Measurements from ENCODE around the gene RCBTB1. TPM values are rescaled to one million over a fixed set of nuclear protein-coding genes. Genes with fewer than 3 reads are reported as not detected.

RCBTB1 gene
- total and polyA plus RNA-seq, 7 experiments from 2014 or later, result 8.1 to 22.2 (median 19.9) TPM

DNA sequence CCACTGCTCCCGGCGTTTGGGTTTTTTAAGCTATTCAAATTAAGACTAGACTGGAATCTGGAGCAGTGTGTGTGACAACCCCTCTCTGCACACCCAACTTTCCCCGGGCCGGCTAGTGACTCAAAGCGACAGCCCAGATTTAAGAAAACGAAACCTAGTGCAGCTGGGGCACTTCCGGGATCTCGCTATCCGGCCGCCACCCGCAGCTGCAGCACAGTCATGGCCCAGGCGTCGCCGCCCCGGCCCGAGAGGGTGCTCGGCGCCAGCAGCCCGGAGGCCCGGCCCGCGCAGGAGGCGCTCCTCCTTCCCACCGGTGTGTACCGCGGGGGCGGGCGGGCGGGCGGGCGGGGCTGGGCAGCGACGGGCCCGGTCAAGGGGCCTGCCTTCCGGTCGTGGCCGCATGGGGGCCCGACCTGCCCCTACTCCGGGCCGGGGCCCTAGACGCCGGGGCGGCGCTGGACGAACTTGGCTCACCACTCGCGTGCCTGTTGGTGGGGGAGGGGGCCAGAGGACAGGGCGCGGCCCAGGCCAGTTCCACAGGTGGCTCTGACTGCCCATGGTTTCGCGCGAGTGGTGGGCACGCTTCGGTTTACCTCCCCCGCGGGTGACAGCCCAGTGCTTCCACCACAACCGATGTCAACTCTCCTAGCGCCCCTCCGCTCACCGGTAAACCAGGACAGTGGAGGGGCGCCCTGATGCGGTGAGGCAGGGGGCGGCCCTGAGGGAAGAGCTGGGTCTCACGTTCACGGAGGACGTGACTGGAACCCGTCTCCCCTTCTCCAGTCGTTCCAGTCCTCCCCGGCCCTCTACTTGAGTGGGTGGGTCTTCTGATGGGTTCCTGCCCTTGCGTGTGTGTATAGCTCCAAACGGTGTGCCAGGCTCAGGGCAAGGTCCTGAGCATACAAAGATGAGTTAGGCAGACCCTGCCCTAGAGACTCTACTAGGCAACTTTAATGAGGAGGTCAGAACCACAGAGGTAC lies 89.3 kb downstream of the RCBTB1 start, which contains the start of gene PHF11:
TSS of gene PHF11 (plus strand) at position 171 of the 980 bp plus-strand sequence. CDS start at position 220, 49 bp downstream.
- POLR2A ChIA-PET, result interaction anchor here (0.6 to 3.9 kb wide), 17 partner anchors 10 to 296 kb away, joined by 3 to 85 read pairs (median 5); partner anchors contain the start of genes CAB39L, KPNA3, RCBTB1 and SETDB2
- Mint-ChIP-seq H3K27ac (peak within 1 kb of the TSS; percentile 81 to 100 (median 99)), H3K36me3 (peaks cover 3 to 42% (median 11%) of the 10 kb centered on the region in 5 donors), H3K27me3 (no peaks in the 10 kb centered on the region), H3K9me3 (no peaks in the 10 kb centered on the region), H3K4me3 (peak within 1 kb of the TSS; percentile 91 to 99 (median 97)), H3K4me1 (peaks cover 34 to 59% (median 53%) of the 10 kb centered on the region in 7 donors)
- no peaks in the 10 kb centered on the region for H3K27me3 ChIP-seq (ENCODE audit: control insufficient read depth in 2 of 2, insufficient read depth in 2 of 2, low read length in 2 of 2)
- CTCF ChIA-PET, result interaction anchor here (0.5 to 1.3 kb wide), 3 partner anchors 9 to 111 kb away, joined by 3 read pairs; no protein-coding TSS in a partner anchor
- peak within 1 kb of the TSS; percentile 90 for H3K27ac ChIP-seq (ENCODE audit: low read depth, low read length)
- no peaks in the 10 kb centered on the region for H3K36me3 ChIP-seq (ENCODE audit: control insufficient read depth in 2 of 3, insufficient read depth in 3 of 3, low read length in 3 of 3)
- peak; percentile 66 to 86 (median 83) for DNase-seq
- ATAC-seq, result peak; percentile 90
- intact Hi-C loops (cut with micrococcal nuclease), result loop anchor here (1.0 to 10.0 kb wide), 21 partner anchors 17 to 1957 kb away; partner anchors contain the start of genes CAB39L (in 2 of the 2), INTS6 (in 2 of the 2), RCBTB1 (in 2 of the 2) and SETDB2 (in 2 of the 2)
- H3K4me3 ChIP-seq (ENCODE audit: low read length), result peak within 1 kb of the TSS; percentile 77
- H3K9me3 ChIP-seq (ENCODE audit: control insufficient read depth in 2 of 3, low read length in 3 of 3), result no peaks in the 10 kb centered on the region
- H3K4me1 ChIP-seq (ENCODE audit: control insufficient read depth in 2 of 2, insufficient read depth in 2 of 2, low read length in 2 of 2), result peaks cover 25 to 34% of the 10 kb centered on the region in 2 donors

- intact Hi-C loops (cut with micrococcal nuclease), result loop anchor here (1.0 to 10.0 kb wide), 17 partner anchors 46 to 1958 kb away; partner anchors contain the start of genes CAB39L (in 2 of the 2), INTS6 (in 2 of the 2), SETDB2 (in 2 of the 2) and EBPL (in 1 of the 2)
- no peaks in the 10 kb centered on the region for H3K9me3 ChIP-seq (ENCODE audit: control insufficient read depth in 2 of 3, low read length in 3 of 3)
- peaks cover 27 to 48% (median 43%) of the 10 kb centered on the region in 7 donors for H3K4me1 Mint-ChIP-seq
- peaks cover 0 to 36% (median 7%) of the 10 kb centered on the region in 5 donors for H3K36me3 Mint-ChIP-seq
- peak overlapping the region; percentile 77 for H3K4me3 ChIP-seq (ENCODE audit: low read length)
- ChIA-PET POLR2A (interaction anchor here (1.8 to 3.9 kb wide), 4 partner anchors 10 to 91 kb away, joined by 6 to 85 read pairs (median 10); partner anchors contain the start of genes CAB39L, RCBTB1 and SETDB2), CTCF (interaction anchor here (1.9 kb wide), 1 partner anchor 12 kb away, joined by 6 read pairs; no protein-coding TSS in a partner anchor)
- H3K9me3 Mint-ChIP-seq, result no peaks in the 10 kb centered on the region
- peak overlapping the region; percentile 90 for H3K27ac ChIP-seq (ENCODE audit: low read depth, low read length)
- no peak for DNase-seq
- H3K27me3 ChIP-seq (ENCODE audit: control insufficient read depth in 2 of 2, insufficient read depth in 2 of 2, low read length in 2 of 2), result no peaks in the 10 kb centered on the region
- H3K27me3 Mint-ChIP-seq, result no peaks in the 10 kb centered on the region
- H3K27ac Mint-ChIP-seq, result peak overlapping the region in 8 of 9 donors; percentile 81 to 100 (median 99)
- H3K36me3 ChIP-seq (ENCODE audit: control insufficient read depth in 2 of 3, insufficient read depth in 3 of 3, low read length in 3 of 3), result no peaks in the 10 kb centered on the region
- peak overlapping the region; percentile 70 to 99 (median 97) for H3K4me3 Mint-ChIP-seq
- ATAC-seq, result no peak
- H3K4me1 ChIP-seq (ENCODE audit: control insufficient read depth in 2 of 2, insufficient read depth in 2 of 2, low read length in 2 of 2), result peaks cover 19 to 34% of the 10 kb centered on the region in 2 donors
These were observed 90.7 kb downstream of the RCBTB1 start for GRCh38 chr13:49494645-49495044.

DNA sequence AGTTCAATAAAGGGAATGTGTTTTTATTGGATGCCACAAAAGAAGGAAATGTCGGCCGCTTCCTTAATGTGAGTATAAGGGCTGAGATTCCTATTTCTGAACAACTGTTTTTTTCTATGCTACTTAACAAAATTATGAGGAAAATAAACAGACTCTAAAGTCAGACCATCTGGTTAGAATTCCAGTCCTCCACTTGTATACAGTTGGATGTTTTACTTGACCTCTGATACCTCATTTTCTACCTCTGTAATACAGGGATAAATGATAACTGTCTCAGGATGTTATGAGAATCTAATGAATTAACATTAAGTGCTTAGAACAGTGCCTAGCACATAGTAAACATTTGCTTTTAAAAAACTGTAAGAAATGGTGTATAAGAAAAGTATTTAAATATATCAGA lies 96.8 kb downstream of the RCBTB1 start:
- Mint-ChIP-seq H3K27ac (peak overlapping the region in 1 of 9 donors; percentile 2), H3K4me1 (peaks cover 0 to 4% (median 0%) of the 10 kb centered on the region in 7 donors), H3K4me3 (no peak overlapping the region), H3K27me3 (no peaks in the 10 kb centered on the region), H3K9me3 (no peaks in the 10 kb centered on the region), H3K36me3 (peaks cover 9 to 38% (median 23%) of the 10 kb centered on the region in 5 donors)
- no peak for DNase-seq
- ChIA-PET POLR2A (no interaction called here), CTCF (no interaction called here)
- Histone ChIP-seq H3K4me1 (ENCODE audit: control insufficient read depth in 2 of 2, insufficient read depth in 2 of 2, low read length in 2 of 2) (no peaks in the 10 kb centered on the region), H3K27me3 (ENCODE audit: control insufficient read depth in 2 of 2, insufficient read depth in 2 of 2, low read length in 2 of 2) (no peaks in the 10 kb centered on the region), H3K36me3 (ENCODE audit: control insufficient read depth in 2 of 3, insufficient read depth in 3 of 3, low read length in 3 of 3) (peaks cover 0 to 46% (median 7%) of the 10 kb centered on the region in 3 experiments), H3K4me3 (ENCODE audit: low read length) (no peak overlapping the region), H3K9me3 (ENCODE audit: control insufficient read depth in 2 of 3, low read length in 3 of 3) (no peaks in the 10 kb centered on the region), H3K27ac (ENCODE audit: low read depth, low read length) (no peak overlapping the region)
- no peak for ATAC-seq
- intact Hi-C loops (cut with micrococcal nuclease), result no loop called here

Other genes starting within 250 kb of the RCBTB1 start
- gene CAB39L, start 141.5 kb downstream of the RCBTB1 start, total RNA-seq, result 1 to 10 TPM; 2.9 to 5.9 (median 4.6) TPM
- 1 to 10 TPM; 4.3 to 4.9 TPM for gene CAB39L, start 141.5 kb downstream of the RCBTB1 start, polyA plus RNA-seq
- gene SETDB2, start 141.3 kb downstream of the RCBTB1 start, total RNA-seq, result 10 to 100 TPM; 16.7 to 30.0 (median 20.3) TPM
- 10 to 100 TPM; 14.3 to 15.0 TPM for gene SETDB2, start 141.3 kb downstream of the RCBTB1 start, polyA plus RNA-seq
- gene PHF11, start 89.6 kb downstream of the RCBTB1 start, total RNA-seq, result 100 to 1,000 TPM in 4 of 5 experiments, 10 to 100 TPM in 1; 96.0 to 132 (median 126) TPM
- gene PHF11, start 89.6 kb downstream of the RCBTB1 start, polyA plus RNA-seq, result 10 to 100 TPM; 80.6 to 88.4 TPM
- gene ARL11, start 42.9 kb upstream of the RCBTB1 start, total RNA-seq, result 1 to 10 TPM in 2 of 5 experiments, under 1 TPM in 3; 0.48 to 3.4 (median 0.95) TPM
- under 1 TPM; 0.30 to 0.38 TPM for gene ARL11, start 42.9 kb upstream of the RCBTB1 start, polyA plus RNA-seq
- gene EBPL, start 105.9 kb upstream of the RCBTB1 start, total RNA-seq, result 10 to 100 TPM; 13.3 to 34.9 (median 20.4) TPM
- 10 to 100 TPM; 60.7 to 74.6 TPM for gene EBPL, start 105.9 kb upstream of the RCBTB1 start, polyA plus RNA-seq
- 10 to 100 TPM; 17.0 to 38.7 (median 19.6) TPM for gene KPNA3, start 207.1 kb upstream of the RCBTB1 start, total RNA-seq
- gene KPNA3, start 207.1 kb upstream of the RCBTB1 start, polyA plus RNA-seq, result 10 to 100 TPM; 19.6 to 23.0 TPM

Data from naive thymus-derived CD4-positive, alpha-beta T cell (primary cell).